ENCODE measurements around the gene CES2.

GRCh38 chr16:66900721-66901441 is 34.4 kb upstream of the CES2 start:
- TF ChIP-seq CTCF (IDR thresholded peaks at IDR 0.05), result no peak
- no peak for TF ChIP-seq POLR2A (IDR thresholded peaks at IDR 0.05)
